ENCODE results near the gene ATOX1. TPM values are rescaled to one million over a fixed set of nuclear protein-coding genes. Genes with fewer than 3 reads are reported as not detected.

The ATOX1 gene
- total and polyA plus RNA-seq, 2 donors (not counting 1 experiment from before 2014, with no cell fraction given) = 37.3 to 43.6 TPM

- Histone ChIP-seq H3K36me3 (replicated peaks in 1 of 2; ENCODE audit: control extremely low read depth in 1 of 2, control insufficient read depth in 1 of 2, extremely low read depth in 1 of 2, insufficient read depth in 2 of 2, low read length in 1 of 2) (no peaks in the 10 kb centered on the region), H3K9ac (ENCODE audit: low read length) (no peak overlapping the region), H4K20me1 (ENCODE audit: control insufficient read depth, insufficient read depth, low read length, poor library complexity, severe bottlenecking) (no peaks in the 10 kb centered on the region), H3K27ac (ENCODE audit: low read length in 2 of 2) (no peak overlapping the region), H3K9me3 (ENCODE audit: control extremely low read depth in 1 of 3, control insufficient read depth in 2 of 3, insufficient read depth in 1 of 3, low read length in 2 of 3) (no peaks in the 10 kb centered on the region), H3K79me2 (ENCODE audit: control insufficient read depth, insufficient read depth, low read length) (no peaks in the 10 kb centered on the region), H2AFZ (ENCODE audit: insufficient read depth, low read depth, low read length, poor library complexity, severe bottlenecking) (no peak overlapping the region), H3K4me2 (replicated peaks; ENCODE audit: low read depth, low read length, poor library complexity, severe bottlenecking) (no peak overlapping the region), H3K4me3 (ENCODE audit: control extremely low read depth in 1 of 5, extremely low read depth in 1 of 5, insufficient read depth in 1 of 5, low read depth in 2 of 5, low read length in 4 of 5) (no peak overlapping the region), H3K4me1 (ENCODE audit: control insufficient read depth in 2 of 2, insufficient read depth in 2 of 2, low read length in 2 of 2) (peaks cover 27% of the 10 kb centered on the region in 2 donors), H3K27me3 (replicated peaks in 1 of 4; ENCODE audit: control extremely low read depth in 1 of 4, control insufficient read depth in 3 of 4, insufficient read depth in 4 of 4, low read length in 3 of 4) (no peaks in the 10 kb centered on the region)
- ATAC-seq (ENCODE audit: low read depth) (no peak), DNase-seq (no peak)
- H3K4me3 Mint-ChIP-seq = no peak overlapping the region
- no peak overlapping the region for H3K27ac Mint-ChIP-seq
- WGBS (ENCODE audit: insufficient coverage) = 95% methylated on average over 2 of the region's 6 CpGs
- ChIA-PET CTCF (interaction anchor here (0.8 to 4.4 kb wide), 2 partner anchors 20 to 61 kb away, joined by 3 to 29 read pairs; no protein-coding TSS in a partner anchor), POLR2A (no interaction called here)
- H3K9me3 Mint-ChIP-seq (ENCODE audit: insufficient read depth) = no peaks in the 10 kb centered on the region
- H3K27me3 Mint-ChIP-seq = peaks cover 3% of the 10 kb centered on the region
- intact Hi-C loops (cut with micrococcal nuclease) = no loop called here
- TF ChIP-seq CTCF (IDR thresholded peaks at IDR 0.05) (peak; percentile 29), EZH2 (IDR thresholded peaks at IDR 0.05; ENCODE audit: borderline replicate concordance, insufficient read depth, low read depth, low read length, poor library complexity, severe bottlenecking) (no peak)
- H3K4me1 Mint-ChIP-seq = peaks cover 34% of the 10 kb centered on the region
Observed at GRCh38 chr5:151719228-151720000, 39.0 kb downstream of the ATOX1 start.

GRCh38 chr5:151718646-151719045 lies 39.8 kb downstream of the ATOX1 start:
- intact Hi-C loops (cut with micrococcal nuclease) = no loop called here
- no peaks in the 10 kb centered on the region for H3K79me2 ChIP-seq (ENCODE audit: control insufficient read depth, insufficient read depth, low read length)
- DNase-seq = no peak

More at GRCh38 chr5:151718646-151719045, 39.8 kb downstream of the ATOX1 start:
- ATAC-seq (ENCODE audit: low read depth) = no peak
- Mint-ChIP-seq H3K27ac (no peak overlapping the region), H3K4me1 (peaks cover 34% of the 10 kb centered on the region), H3K27me3 (peaks cover 3% of the 10 kb centered on the region), H3K9me3 (ENCODE audit: insufficient read depth) (no peaks in the 10 kb centered on the region), H3K4me3 (no peak overlapping the region)
- CTCF ChIA-PET = interaction anchor here (4.4 kb wide), 1 partner anchor 21 kb away, joined by 29 read pairs; no protein-coding TSS in a partner anchor
- WGBS (ENCODE audit: insufficient coverage) = 89% methylated on average over 2 of the region's 3 CpGs
- H3K36me3 ChIP-seq (replicated peaks in 1 of 2; ENCODE audit: control extremely low read depth in 1 of 2, control insufficient read depth in 1 of 2, extremely low read depth in 1 of 2, insufficient read depth in 2 of 2, low read length in 1 of 2) = no peaks in the 10 kb centered on the region
- H4K20me1 ChIP-seq (ENCODE audit: control insufficient read depth, insufficient read depth, low read length, poor library complexity, severe bottlenecking) = no peaks in the 10 kb centered on the region
- no peaks in the 10 kb centered on the region for H3K27me3 ChIP-seq (replicated peaks in 1 of 4; ENCODE audit: control extremely low read depth in 1 of 4, control insufficient read depth in 3 of 4, insufficient read depth in 4 of 4, low read length in 3 of 4)
- H3K9ac ChIP-seq (ENCODE audit: low read length) = no peak overlapping the region
- H2AFZ ChIP-seq (ENCODE audit: insufficient read depth, low read depth, low read length, poor library complexity, severe bottlenecking) = no peak overlapping the region
- H3K4me2 ChIP-seq (replicated peaks; ENCODE audit: low read depth, low read length, poor library complexity, severe bottlenecking) = no peak overlapping the region
- H3K9me3 ChIP-seq (ENCODE audit: control extremely low read depth in 1 of 3, control insufficient read depth in 2 of 3, insufficient read depth in 1 of 3, low read length in 2 of 3) = no peaks in the 10 kb centered on the region
- no peak overlapping the region for H3K27ac ChIP-seq (ENCODE audit: low read length in 2 of 2)
- POLR2A ChIA-PET = no interaction called here
- peaks cover 27% of the 10 kb centered on the region in 2 donors for H3K4me1 ChIP-seq (ENCODE audit: control insufficient read depth in 2 of 2, insufficient read depth in 2 of 2, low read length in 2 of 2)
- TF ChIP-seq EZH2 (IDR thresholded peaks at IDR 0.05; ENCODE audit: borderline replicate concordance, insufficient read depth, low read depth, low read length, poor library complexity, severe bottlenecking) = no peak
- no peak for TF ChIP-seq CTCF (IDR thresholded peaks at IDR 0.05)
- no peak overlapping the region for H3K4me3 ChIP-seq (ENCODE audit: control extremely low read depth in 1 of 5, extremely low read depth in 1 of 5, insufficient read depth in 1 of 5, low read depth in 2 of 5, low read length in 4 of 5)

Measured in B cell (primary cell).